Stimulated activated CD4-positive, alpha-beta T cell treated with anti-CD3 and anti-CD28 coated beads, TNF-alpha, amount 100 ng/mL, for 48 hours (primary cell): ENCODE measurements around the gene FTL.
"Not testable (repeated sequence)": the region's sequence is repeated elsewhere in the genome, so short reads cannot be mapped to it uniquely, and the experiment has no call there.

Source experiments
- DNase-seq, 3 donors: peaks; one replicate each; pipeline ENCODE4 v3.0.0-alpha.2; 2020; ENCODE audit warnings: low read depth in 3 of 3

FTL gene

GRCh38 chr19:48965040-48965805 is at the start of gene FTL:
Gene FTL (plus strand): TSS chr19:48965309. CDS start chr19:48965508, 199 bp downstream.
- DNase-seq = peak; percentile 82 to 93 (median 85)

DNA sequence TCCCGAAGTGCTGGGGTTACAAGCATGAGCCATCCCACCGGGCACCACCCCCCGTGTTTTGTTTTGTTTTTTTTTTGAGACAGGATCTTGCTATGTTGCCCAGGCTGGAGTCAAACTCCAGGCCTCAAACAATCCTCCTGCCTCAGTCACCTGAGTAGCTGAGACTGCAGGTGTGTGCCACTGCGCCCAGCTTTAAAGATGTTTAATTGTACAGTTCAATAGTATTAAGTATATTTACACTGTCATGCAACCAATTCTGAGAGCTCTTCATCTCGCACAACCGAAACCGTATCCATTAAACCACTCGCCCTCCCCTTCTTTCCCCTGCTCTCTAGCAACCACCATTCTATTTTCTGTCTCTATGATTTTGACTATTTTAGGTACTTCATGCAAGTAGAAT is 49.4 kb upstream of the FTL start:
- DNase-seq = no peak

GRCh38 chr19:48918071-48918470 is 47.0 kb upstream of the FTL start:
- no peak for DNase-seq

DNA sequence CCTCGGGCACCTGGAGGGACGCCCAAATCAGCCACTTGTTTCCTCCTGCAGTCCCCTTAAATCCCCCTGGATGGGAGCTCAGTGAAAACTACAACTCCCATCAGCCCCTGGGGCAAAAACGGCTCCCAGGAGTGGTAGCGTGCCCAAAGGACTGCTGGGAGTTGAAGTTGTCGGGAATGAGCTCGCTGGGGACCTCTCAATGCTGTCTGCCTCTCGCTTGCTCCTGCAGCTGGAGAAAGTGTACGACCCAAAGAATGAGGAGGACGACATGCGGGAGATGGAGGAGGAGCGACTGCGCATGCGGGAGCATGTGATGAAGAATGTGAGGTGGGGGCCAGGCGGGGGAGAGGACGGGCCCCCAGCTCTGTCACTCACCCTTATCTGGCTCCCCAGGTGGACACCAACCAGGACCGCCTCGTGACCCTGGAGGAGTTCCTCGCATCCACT is 46.3 kb upstream of the FTL start:
- no peak for DNase-seq

DNA sequence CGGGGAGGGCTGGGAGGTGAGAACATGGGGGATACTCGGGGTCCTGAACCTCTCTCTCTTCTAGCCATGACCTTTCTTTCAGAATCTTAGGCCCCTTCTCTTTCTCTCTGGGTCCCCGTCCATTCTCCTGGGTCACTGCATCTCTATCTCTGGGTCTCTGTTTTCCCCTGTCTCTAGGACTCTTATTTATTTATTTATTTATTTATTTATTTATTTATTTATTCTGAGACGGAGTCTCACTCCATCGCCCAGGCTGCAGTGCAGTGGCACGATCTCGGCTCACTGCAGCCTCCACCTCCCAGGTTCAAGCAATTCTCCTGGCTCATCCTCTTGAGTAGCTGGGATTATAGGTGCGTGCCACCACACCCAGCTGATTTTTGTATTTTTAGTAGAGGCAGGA is 45.8 kb upstream of the FTL start:
- DNase-seq = not testable (repeated sequence)

DNA sequence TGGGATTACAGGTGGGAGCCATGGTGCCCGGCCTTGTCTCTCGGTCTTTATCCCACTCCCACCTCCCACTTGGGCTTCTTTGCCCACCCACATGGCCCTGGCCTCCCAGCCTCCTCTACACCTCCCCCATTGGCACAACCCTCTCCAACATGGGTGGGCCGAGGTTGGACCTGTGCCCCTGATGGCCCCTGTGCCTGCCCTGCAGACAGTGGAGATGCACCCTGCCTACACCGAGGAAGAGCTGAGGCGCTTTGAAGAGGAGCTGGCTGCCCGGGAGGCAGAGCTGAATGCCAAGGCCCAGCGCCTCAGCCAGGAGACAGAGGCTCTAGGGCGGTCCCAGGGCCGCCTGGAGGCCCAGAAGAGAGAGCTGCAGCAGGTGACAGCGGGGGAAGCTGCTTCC is 44.2 kb upstream of the FTL start:
- DNase-seq = no peak

DNA sequence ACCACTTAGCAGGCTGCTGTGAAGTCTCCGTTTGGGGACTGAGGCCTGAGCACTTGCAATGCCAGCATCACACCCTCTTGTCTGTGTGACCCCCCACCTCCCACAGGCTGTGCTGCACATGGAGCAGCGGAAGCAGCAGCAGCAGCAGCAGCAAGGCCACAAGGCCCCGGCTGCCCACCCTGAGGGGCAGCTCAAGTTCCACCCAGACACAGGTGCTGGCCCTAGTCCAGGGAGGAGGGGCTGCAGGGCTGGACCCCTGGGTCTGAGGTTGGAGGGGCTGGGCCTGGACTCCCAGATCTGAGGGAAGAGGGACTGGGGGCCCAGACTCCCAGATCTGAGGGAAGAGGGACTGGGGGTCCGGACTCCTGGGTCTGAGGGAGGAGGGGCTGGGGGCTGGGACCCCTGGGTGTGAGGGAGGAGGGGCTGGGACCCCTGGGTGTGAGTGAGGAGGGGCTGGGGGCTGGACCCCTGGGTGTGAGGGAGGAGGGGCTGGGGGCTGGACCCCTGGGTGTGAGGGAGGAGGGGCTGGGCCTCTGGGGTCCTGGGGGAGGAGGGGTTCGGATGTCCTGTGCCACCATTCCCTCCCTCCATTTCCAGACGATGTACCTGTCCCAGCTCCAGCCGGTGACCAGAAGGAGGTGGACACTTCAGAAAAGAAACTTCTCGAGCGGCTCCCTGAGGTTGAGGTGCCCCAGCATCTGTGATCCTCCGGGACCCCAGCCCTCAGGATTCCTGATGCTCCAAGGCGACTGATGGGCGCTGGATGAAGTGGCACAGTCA is 43.2 kb upstream of the FTL start:
- DNase-seq = no peak

- DNase-seq = no peak
Observed at GRCh38 chr19:48922548-48923490, 42.3 kb upstream of the FTL start.

GRCh38 chr19:48925240-48925843 is 39.8 kb upstream of the FTL start:
- DNase-seq = no peak

- DNase-seq = not testable (repeated sequence)
Observed at GRCh38 chr19:48925890-48926289, 39.2 kb upstream of the FTL start.

DNA sequence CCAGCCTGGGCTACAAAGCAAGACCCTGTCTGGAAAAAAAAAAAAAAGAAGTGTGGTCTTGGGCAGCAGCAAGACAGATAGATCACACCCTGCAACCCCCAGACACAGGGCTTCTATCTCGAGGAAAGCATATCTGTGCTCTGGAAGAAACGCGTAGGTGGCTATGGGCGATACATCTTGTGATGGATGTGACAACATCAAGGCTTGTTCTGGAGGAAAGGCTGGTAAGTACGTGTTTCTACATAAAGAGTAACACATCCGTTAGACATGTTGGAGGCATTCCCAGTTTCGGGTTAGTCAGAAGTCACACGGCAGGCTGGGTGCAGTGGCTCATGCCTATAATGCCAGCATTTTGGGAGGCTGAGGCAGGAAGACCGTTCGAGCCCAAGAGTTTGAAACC is 38.2 kb upstream of the FTL start:
- peak in 1 of 3 donors; percentile 15 for DNase-seq

DNA sequence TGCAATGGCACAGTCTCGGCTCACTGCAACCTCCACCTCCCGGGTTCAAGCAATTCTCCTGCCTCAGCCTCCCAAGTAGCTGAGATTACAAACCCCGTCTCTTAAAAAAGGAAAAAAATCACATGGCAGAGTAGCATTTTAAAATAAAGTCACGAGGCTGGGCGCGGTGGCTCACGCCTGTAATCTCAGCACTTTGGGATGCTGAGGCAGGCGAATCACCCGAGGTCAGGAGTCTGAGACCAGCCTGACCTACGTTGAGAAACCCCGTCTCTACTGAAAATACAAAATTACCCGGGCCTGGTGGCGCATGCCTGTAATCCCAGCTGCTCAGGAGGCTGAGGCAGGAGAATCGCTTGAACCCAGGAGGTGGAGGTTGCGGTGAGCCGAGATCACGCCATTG is 37.4 kb upstream of the FTL start:
- DNase-seq = not testable (repeated sequence)

DNA sequence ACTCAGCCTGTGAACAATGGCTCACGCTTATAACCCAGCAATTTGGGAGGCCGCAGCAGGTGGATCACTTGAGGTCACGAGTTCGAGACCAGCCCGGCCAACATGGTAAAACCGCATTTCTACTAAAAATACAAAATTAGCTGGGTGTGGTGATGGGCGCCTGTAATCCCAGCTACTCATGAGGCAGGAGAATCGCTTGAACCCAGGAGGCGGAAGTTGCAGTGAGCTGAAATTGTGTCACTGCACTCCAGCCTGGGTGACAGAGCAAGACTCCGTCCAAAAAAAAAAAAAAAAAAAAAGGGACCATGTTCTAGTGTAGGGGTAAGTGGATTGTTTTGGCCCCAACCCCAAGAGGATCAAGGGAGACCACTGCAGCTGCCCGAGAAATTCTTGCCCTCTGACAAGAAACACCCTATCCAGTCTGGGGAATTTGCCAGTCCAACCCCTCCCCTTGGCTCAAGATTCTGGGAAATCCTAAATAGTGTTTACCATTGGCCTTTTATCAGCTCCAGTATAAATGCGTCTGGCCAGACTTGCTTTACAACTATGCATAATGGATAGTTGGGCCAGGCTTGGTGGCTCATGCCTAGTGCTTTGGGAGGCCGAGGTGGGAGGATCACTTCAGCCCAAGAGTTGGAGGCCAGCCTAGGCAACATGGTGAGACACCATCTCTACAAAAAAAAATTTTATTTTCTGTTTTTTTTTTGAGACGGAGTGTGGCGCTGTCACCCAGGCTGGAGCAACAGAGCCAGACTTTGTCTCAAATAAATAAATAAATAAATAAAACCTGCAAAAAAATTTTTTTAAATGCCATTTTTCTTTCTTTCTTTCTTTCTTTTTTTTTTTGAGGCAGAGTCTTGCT is 36.7 kb upstream of the FTL start:
- DNase-seq = no peak

DNA sequence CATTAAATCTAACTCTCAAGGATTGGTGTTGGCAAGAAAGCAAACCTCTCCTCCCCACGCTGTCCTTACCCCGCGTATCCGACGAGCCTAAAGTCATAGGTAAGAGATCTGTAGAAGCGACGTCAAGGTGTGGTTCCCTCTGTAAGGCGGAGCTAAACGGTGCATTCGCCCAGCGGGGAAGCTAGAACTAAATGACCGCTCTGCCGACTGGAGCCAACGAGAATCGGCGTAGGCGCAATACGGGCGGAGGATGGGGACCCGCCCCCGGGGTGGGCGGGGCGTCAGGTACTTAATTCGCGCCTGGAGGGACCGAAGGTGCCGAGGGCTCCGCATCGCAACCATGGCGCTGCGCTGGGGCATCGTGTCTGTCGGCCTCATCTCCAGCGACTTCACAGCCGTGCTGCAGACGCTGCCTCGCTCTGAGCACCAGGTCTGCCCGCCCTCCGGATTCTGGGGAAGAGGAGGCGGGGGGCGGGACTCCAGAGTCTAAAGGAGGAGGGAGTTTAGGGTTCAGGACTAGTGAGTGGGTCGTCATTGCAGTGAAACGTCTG is 31.7 kb upstream of the FTL start, which contains the start of gene DHDH:
Gene DHDH (plus strand): TSS at position 318 of the 551 bp plus-strand sequence. CDS start 23 bp downstream, at position 341.
- peak; percentile 51 to 70 (median 63) for DNase-seq

DNA sequence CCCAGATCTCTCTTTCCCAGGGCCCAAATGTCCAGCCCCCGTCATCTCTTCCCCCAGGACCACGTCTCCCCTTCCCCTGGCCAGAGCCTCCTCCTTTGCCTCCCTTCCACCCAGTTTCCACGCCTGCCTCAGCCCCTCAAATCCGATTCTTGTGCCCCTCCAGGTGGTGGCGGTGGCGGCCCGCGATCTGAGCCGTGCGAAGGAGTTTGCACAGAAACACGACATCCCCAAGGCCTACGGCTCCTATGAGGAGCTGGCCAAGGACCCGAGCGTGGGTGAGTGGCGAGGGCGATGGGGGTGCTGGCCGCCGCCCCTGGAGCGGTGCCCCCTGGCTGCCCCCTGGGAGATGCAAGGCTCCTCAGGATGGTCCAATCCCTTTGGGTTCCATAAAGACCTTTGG is 30.3 kb upstream of the FTL start:
- DNase-seq = no peak

DNA sequence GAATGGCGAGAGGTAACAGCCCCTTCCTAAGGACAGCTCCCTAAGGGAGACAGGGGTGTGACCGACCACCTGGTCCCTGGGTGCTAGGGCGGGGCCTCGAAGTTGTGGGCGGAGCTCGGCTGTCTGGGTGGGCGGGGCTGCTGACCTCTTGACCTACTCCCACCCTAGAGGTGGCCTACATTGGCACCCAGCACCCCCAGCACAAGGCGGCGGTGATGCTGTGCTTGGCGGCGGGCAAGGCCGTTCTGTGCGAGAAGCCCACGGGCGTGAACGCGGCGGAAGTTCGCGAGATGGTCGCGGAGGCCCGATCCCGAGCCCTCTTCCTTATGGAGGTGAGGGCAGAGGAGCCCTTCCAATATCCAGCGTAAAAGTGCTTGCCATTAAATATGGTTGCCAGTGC is 29.2 kb upstream of the FTL start:
- DNase-seq = no peak

DNA sequence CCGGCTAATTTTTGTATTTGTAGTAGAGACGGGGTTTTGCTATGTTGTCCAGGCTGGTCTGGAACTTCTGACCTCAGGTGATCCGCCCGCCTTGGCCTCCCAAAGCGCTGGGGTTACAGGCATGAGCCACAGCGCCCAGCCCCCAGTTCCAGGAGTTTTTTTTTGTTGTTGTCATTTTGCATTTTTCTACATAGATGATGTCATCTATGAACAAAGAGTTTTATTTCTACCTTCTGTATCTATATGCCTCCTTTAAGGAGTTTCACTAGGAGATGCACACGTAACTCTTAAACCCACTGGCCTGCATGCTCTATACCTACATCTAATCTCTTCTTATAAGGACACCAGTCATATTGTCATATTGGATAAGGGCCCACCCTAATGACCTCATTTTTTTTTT is 26.9 kb upstream of the FTL start:
- DNase-seq = no peak

DNA sequence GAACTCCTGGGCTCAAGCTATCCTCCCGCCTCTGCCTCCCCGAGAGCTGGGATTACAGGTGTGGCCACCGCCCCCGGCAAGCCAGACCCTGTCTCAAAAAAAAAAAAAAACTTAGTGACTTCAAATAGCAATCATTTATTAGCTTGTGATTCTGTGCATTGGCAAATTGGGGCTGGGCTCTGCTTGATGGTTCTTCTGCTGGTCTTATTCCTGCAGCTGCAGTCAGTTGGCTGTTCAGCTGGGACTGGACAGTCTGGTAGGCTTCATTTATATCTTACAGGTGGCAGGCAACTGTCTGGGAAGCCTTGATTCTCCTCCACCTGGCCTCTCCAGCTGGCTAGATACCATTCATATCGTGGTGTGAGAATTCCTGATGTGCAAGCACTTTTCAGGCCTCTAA is 24.2 kb upstream of the FTL start:
- no peak for DNase-seq

DNA sequence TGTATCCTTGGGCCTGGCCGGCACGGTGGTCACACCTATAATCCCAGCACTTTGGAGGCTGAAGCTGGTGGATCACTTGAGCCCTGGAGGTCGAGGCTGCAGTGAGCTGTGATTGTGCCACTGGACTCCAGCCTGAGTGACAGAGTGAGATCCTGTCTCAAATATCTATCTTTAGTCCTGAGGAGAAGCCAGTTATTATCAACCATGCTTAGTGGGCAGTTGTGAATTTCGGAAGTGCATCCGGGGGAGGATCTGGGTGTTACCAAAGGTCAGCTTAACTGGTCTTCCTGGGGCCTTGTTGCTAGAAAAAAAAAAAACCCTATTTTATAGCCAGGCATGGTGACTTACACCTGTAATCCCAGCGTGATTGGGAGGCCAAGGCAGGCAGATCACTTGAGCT is 22.0 kb upstream of the FTL start:
- no peak for DNase-seq

DNA sequence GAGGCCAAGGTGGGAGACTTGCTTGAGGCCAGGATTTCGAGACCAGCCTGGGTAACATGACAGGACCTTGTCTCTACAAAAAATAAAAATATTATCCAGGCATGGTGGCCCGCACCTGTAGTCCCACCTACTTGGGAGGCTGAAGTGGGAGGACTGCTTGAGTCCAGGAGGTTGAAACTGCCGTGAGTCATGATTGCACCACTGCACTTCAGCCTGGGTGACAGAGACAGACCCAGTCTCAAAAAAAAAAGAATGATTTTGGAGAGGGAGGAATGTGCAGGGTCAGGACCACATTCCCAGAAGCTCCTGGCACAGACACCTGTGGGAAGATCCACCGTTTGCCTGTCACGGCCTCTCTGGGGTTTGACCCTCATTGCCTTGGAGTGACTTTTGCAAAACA is 19.7 kb upstream of the FTL start:
- DNase-seq = no peak
